Spleen (tissue), 11 donors: Measurements from ENCODE around the gene EED. TPM values are rescaled to one million over a fixed set of nuclear protein-coding genes. Genes with fewer than 3 reads are reported as not detected.
A peak's percentile ranks its signal among the peaks of the same experiment; 100 is the strongest.

ENCODE experiments used
- DNase-seq: peaks from one replicate; pipeline ENCODE4 v3.0.0-alpha.2; 2020
- H3K27ac ChIP-seq, 8 donors: fragments of 200-600 bp; sonication (generic) in 7 of 8; 1 replicate in 4 of 8; 2 replicates in 4 of 8; pipeline versions ENCODE4 v1.5.0 to v1.8.0; 2016 to 2021; ENCODE audit warnings: inconsistent platforms in 4 of 8, mild to moderate bottlenecking in 4 of 8, moderate library complexity in 1 of 8
- H3K27me3 ChIP-seq, 7 donors: fragments of 200-600 bp; sonication (generic) in 6 of 7; replicated peaks in 1 of 7; 1 replicate in 4 of 7; 2 replicates in 3 of 7; pipeline versions ENCODE4 v1.5.0 to v1.8.0; 2016 to 2021; ENCODE audit warnings: inconsistent platforms in 3 of 7, mild to moderate bottlenecking in 1 of 7
- H3K36me3 ChIP-seq, 6 donors: fragments of 200-600 bp; sonication (generic) in 5 of 6; 1 replicate in 4 of 6; 2 replicates in 2 of 6; pipeline versions ENCODE4 v1.5.0 to v1.8.0; 2016 to 2021; ENCODE audit warnings: inconsistent platforms in 2 of 6
- H3K4me1 ChIP-seq, 6 donors: fragments of 200-600 bp; sonication (generic) in 5 of 6; 1 replicate in 3 of 6; 2 replicates in 3 of 6; pipeline versions ENCODE4 v1.5.0 to v1.8.0; 2016 to 2021; ENCODE audit warnings: inconsistent platforms in 3 of 6
- H3K4me3 ChIP-seq, 8 donors: fragments of 200-600 bp; sonication (generic) in 7 of 8; 1 replicate in 4 of 8; 2 replicates in 4 of 8; pipeline versions ENCODE4 v1.5.0 to v1.8.0; 2016 to 2021; ENCODE audit warnings: inconsistent platforms in 4 of 8, mild to moderate bottlenecking in 4 of 8, moderate library complexity in 2 of 8
- H3K9me3 ChIP-seq, 8 donors: fragments of 200-600 bp; sonication (generic) in 7 of 8; 1 replicate in 4 of 8; 2 replicates in 4 of 8; pipeline versions ENCODE4 v1.5.0 to v1.8.0; 2016 to 2021; ENCODE audit warnings: inconsistent platforms in 4 of 8
- CTCF ChIP-seq, 11 experiments: fragments of 200-600 bp in 7 of 11; fragments of 450-650 bp in 4 of 11; sonication (generic) in 4 of 11; IDR thresholded peaks in 8 of 11; conservative IDR thresholded peaks in 3 of 11; 1 replicate in 7 of 11; 2 replicates in 4 of 11; pipeline versions ENCODE4 v1.4.0 to v1.8.0; 2016 to 2021; ENCODE audit warnings: antibody characterized with exemption in 11 of 11, inconsistent platforms in 4 of 11, mild to moderate bottlenecking in 1 of 11
- POLR2A ChIP-seq, 3 donors: fragments of 450-650 bp; IDR thresholded peaks; one replicate each; pipeline ENCODE4 v1.5.1; 2017; ENCODE audit warnings: antibody characterized with exemption in 3 of 3, mild to moderate bottlenecking in 1 of 3
- POLR2AphosphoS5 ChIP-seq, 3 donors: sonication (generic); formaldehyde crosslinking; IDR thresholded peaks; one replicate each; pipeline ENCODE4 v1.5.1; 2017; ENCODE audit warnings: antibody characterized with exemption in 3 of 3
- WGBS, 5 donors: extraction: QIAGEN DNeasy Blood & Tissue Kit in 3 of 5; methylation state at CpG; one replicate each; pipeline versions ENCODE4 v1.1.5 to v1.1.7; 2013 to 2018; 5-methylcytosine and 5-hydroxymethylcytosine counted together
- intact Hi-C: fragments of 100-400 bp; cut with DNase I; formaldehyde crosslinking; loops from one replicate; pipeline ENCODE4 v1.15.0; 2023; ENCODE audit warnings: low total_unique reads
- polyA plus RNA-seq, 3 donors: library from polyadenylated mRNA; stranded (reverse); fragments of 200-250 nt; gene quantifications; one replicate each; pipeline ENCODE4 v1.2.1, GENCODE V29; 2013
- total RNA-seq, 7 donors: library from RNA; depleted of rRNA in 3 of 7; stranded (reverse); fragments of >200 nt in 3 of 7; fragmentation: NEBNext Ultra II Directional in 4 of 7; extraction: Animal tissue kit (Norgen Biotek cat#: 25700) in 4 of 7; gene quantifications; one replicate each; pipeline versions ENCODE4 v1.1.0 to v1.2.1, GENCODE V29; 2016 to 2021
- donor health status: healthy with polysubstance abuse.
- donor health status: DM: no; HTN: no; CAD: no; lungs with moderate emphysema.
- donor health status: DM: no; HTN: no; CAD: no.
- donor health status: Bipolar disorder and iron deficiency.
- donor health status: healthy.
- donor health status: DM: no; HTN: no; CAD: no.
- donor health status: DM: yes; HTN: yes; CAD: no.

Gene EED
- total and polyA plus RNA-seq, 10 donors: 24.3 to 48.1 (median 31.1) TPM

GRCh38 chr11:86218125-86219084 is 26.1 kb upstream of the EED start:
- Histone ChIP-seq H3K9me3 (no peaks in the 10 kb centered on the region), H3K4me1 (peaks cover 0 to 31% (median 14%) of the 10 kb centered on the region in 6 donors), H3K27ac (peak overlapping the region in 4 of 8 donors; percentile 12 to 44 (median 32)), H3K36me3 (no peaks in the 10 kb centered on the region), H3K27me3 (no peaks in the 10 kb centered on the region), H3K4me3 (peak overlapping the region in 4 of 8 donors; percentile 9 to 52 (median 19))
- TF ChIP-seq POLR2A (IDR thresholded peaks at IDR 0.05) (no peak), CTCF (IDR thresholded peaks at IDR 0.05 in 8 of 11, conservative IDR thresholded peaks at IDR 0.05 in 3 of 11) (peak; percentile 58 to 93 (median 83)), POLR2AphosphoS5 (IDR thresholded peaks at IDR 0.05) (peak in 1 of 3 donors; percentile 57)
- 25 to 42% (median 30%) methylated on average over 14 of the region's 14 CpGs for WGBS, 5 donors
- DNase-seq: peak; percentile 76
- intact Hi-C loops: loop anchor here (5.0 kb wide), 1 partner anchor 276 kb away; no protein-coding TSS in a partner anchor

DNA sequence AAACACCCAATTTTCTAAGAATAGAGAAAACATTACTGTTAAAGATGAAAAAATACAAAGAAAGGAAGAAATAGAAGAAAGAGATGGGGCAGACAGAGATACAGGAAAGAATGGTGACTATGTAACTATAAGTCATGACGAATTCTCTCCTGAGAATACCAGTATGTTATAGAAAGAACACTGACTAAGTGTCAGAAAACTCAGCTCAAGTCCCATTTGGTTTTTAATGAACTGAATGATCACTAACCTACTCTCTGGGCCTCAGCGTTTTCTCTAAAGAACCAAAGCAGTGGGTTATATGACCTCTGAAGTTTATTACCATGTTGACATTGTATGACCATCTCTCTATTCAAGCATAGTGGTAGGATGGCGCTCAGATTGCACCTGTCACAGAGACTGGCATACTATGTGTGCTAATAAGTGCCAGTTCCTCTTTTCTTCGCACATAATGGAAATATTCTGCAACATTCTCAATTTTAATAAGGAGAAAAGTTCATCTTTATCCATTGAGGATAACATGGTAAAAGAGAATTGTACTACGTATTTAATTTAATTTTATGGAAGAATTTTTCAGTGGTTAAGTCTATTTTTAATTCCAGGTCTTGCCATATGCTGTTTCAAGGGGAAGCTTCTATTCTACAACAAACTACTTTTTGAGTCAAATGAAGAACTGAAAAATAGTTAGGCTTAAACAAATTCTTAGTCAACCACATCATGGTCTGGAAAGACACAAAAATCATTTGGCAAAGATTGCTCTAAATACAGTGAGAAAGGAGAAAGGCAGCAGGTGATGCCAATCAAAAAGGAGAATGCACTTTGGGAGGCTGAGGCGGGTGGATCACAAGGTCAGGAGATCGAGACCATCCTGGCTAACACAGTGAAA is 25.0 kb upstream of the EED start:
- H3K27ac ChIP-seq: peak overlapping the region in 5 of 8 donors; percentile 12 to 44 (median 37)
- peak overlapping the region in 1 of 8 donors; percentile 12 for H3K4me3 ChIP-seq
- WGBS, 5 donors: 65 to 74% (median 68%) methylated on average over 7 of the region's 7 CpGs
- no peak for DNase-seq
- no peak for TF ChIP-seq POLR2A (IDR thresholded peaks at IDR 0.05)
- TF ChIP-seq CTCF (IDR thresholded peaks at IDR 0.05 in 8 of 11, conservative IDR thresholded peaks at IDR 0.05 in 3 of 11): no peak
- TF ChIP-seq POLR2AphosphoS5 (IDR thresholded peaks at IDR 0.05): no peak
- intact Hi-C loops: loop anchor here (5.0 kb wide), 1 partner anchor 277 kb away; no protein-coding TSS in a partner anchor
- H3K4me1 ChIP-seq: peaks cover 0 to 31% (median 14%) of the 10 kb centered on the region in 6 donors
- peaks cover 0 to 6% (median 1%) of the 10 kb centered on the region in 8 donors for H3K9me3 ChIP-seq
- no peaks in the 10 kb centered on the region for H3K27me3 ChIP-seq
- H3K36me3 ChIP-seq: no peaks in the 10 kb centered on the region

DNA sequence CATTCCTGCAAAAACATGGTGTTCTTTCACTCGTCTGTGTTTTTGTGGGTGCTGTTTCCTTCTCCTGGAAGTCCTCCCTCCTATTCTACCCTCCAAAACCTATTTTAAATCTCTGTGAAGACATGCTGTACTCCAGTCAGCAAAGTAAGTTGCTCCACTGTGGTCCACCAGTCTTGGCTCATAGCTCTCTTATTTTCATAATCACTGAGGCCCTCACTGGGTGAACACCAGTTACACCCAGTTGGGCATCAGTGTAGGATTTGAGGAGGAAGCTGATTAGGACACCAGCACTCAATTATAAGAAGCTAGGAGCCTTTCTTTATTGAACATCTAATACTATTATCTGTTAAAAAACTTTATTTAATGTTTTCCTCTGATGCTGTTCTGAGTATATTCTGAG is 23.9 kb upstream of the EED start:
- H3K4me1 ChIP-seq: peaks cover 0 to 31% (median 14%) of the 10 kb centered on the region in 6 donors
- intact Hi-C loops: no loop called here
- DNase-seq: no peak
- no peak for TF ChIP-seq CTCF (IDR thresholded peaks at IDR 0.05 in 8 of 11, conservative IDR thresholded peaks at IDR 0.05 in 3 of 11)
- H3K27me3 ChIP-seq: no peaks in the 10 kb centered on the region
- WGBS, 5 donors: 68 to 94% (median 77%) methylated on average over 1 of the region's 1 CpG
- H3K27ac ChIP-seq: no peak overlapping the region
- H3K36me3 ChIP-seq: no peaks in the 10 kb centered on the region
- H3K9me3 ChIP-seq: peaks cover 0 to 15% (median 7%) of the 10 kb centered on the region in 8 donors
- no peak overlapping the region for H3K4me3 ChIP-seq
